ENCODE data around the gene KANK4.

- TF ChIP-seq POLR2A (IDR thresholded peaks at IDR 0.05) (no peak), CTCF (IDR thresholded peaks at IDR 0.05) (no peak)
Measured at GRCh38 chr1:62285440-62285839, 33.8 kb downstream of the KANK4 start.
